Dedifferentiated amniotic fluid mesenchymal stem cell (primary cell): Measurements from ENCODE around the gene HAGHL.
"Not testable (repeated sequence)": the region's sequence is repeated elsewhere in the genome, so short reads cannot be mapped to it uniquely, and the experiment has no call there.

Experiments
- DNase-seq: peaks from one replicate; pipeline ENCODE4 v3.0.0-alpha.2; 2016; ENCODE audit errors: extremely low spot score

The HAGHL gene

DNA sequence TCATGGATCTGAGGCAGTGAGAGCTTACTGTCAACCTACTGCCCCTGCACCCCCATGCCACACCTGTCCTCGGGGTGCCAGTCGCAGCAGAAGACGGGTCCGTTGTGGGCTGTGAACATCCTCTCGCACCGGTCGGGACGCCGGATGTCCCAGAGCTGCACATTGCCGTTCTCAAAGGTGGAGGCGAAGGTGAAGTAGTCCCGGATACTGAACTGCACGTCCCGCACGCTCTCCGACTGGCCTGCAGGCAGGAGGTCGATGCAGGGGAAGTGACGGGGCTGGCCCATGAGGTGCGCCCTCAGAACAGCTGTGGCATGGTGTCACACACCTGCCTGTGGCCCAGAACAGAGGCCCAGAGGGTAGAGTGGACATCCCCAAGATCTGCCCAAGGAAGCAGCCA is 39.4 kb upstream of the HAGHL start:
- DNase-seq = no peak

DNA sequence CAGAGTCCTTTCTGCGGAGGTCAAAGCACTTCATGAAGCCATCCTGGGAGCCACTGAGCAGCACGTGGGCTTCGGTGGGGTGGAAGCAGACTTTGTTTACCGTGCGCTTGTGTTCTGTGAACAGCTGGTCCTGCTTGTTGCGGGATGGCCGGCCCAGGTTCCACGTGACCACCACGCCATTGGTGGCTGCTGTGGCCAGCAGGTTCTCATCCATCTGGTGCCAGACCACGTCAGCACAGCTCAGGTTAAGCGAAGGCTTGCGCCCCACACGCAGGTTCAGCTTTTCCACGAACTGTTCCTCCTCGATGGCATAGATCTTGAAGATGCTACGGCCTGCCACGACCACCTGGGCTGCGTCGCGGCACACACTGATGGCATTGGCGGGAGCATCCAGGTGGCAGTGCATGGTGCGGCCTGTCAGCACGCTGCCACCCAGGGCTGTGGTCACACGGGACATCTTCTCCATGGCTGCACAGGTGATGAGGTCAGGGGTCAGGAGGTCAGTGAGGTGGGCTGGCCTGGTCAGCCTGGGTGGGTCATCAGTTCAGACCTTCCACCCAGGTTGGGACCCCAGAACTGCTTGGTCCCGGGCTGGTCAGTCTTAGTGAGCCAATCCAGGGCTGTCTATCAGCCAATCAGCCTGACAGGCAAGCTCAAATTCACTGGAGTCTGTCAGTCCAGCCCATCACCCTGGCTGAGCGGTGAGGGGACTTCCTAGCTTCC is 37.6 kb upstream of the HAGHL start:
- no peak for DNase-seq

- DNase-seq = not testable (repeated sequence)
Observed at GRCh38 chr16:691242-691641, 35.7 kb upstream of the HAGHL start.

DNA sequence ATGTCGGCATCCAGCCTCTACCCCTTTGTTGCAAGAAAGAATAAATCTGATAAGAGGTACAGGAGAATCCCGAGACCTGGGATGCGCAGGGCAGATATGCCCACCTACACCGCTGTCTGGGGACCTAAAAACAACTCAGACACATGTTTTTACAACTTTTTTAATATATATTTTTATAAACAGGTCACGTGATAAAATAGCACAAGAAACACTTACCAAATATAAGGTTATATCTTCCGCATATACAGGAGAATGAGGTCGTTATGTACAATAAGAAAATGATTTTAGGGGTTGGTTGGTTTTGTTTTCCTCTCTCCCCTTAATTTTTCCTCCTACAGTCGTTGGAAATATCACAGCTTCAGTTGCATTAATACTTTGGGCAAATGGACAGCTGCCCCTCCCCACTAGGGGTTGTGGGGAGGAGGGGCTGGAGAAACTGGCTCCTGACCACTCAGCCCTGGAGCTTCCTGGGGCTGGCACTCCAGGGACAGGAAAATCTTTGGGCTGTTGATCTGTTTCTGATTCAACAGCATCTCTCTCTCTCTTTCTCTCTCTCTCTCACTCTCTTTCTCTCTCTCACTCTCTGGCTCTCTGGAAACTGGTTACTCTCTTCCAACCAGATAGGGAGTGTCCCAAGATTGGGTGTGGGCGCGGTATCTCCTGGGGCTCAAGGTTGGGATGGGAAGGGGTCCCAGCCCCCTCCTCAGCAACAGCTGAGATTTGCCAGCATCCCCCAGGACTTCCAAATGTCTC is 34.4 kb upstream of the HAGHL start:
- DNase-seq = no peak

DNA sequence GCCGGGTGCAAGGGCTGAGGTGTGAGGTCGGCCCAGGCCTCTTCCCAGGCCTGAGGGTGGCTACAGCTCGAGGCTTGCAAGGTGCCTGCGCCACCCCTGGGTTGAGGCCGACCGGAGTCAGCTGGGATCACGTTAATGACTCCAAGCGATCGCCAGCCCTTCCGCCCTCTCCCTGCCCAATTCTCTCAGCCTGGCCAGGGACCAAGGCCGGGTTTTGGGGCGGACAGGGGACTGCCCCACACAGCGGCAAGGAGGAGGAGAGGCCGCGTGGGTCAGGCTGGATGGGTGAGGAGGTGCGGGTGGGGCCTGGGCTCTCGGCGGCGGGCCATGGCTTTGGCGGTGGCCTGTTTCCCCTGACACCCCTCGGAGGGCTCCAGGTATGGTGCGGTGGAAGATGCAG is 33.5 kb upstream of the HAGHL start:
- no peak for DNase-seq

GRCh38 chr16:693766-694165 is 33.1 kb upstream of the HAGHL start:
- no peak for DNase-seq

GRCh38 chr16:694187-694862 is 32.6 kb upstream of the HAGHL start:
- DNase-seq = no peak

GRCh38 chr16:694863-695354 is 32.0 kb upstream of the HAGHL start:
- no peak for DNase-seq

DNA sequence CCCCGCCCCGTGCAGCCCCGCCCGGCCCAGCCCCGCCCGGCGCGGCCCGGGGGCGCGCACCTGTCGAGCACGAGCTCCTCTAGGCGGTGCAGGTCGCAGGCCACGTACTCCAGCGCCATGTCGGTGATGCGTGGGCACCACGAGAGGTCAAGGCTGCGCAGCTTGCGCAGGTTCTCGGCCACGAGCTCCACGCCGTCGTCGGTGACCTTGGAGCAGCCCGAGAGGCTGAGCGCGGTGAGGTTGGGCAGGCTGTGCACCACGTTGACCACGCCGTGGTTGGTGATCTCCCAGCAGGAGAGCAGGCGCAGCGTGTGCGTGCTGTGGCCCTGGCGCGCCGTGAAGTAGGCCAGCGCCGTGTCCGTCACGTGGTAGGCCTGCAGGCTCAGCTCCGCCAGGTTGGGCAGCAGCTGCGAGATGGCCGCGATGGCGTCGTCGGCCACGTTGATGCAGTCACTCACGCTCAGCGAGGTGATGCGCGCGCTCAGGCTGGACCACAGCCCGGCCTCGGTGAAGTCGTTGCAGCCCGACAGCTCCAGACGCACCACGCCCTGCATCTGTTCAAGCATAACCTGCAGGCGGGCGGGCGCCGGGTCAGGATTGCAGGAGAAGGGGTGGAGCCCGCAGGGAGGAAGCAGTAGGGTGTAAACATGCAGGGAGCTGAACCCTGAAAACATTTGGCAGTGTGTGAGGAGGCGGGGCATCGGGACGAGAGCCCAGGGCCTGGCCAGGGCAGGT is 31.4 kb upstream of the HAGHL start:
- DNase-seq = no peak

- DNase-seq = no peak
Observed at GRCh38 chr16:698911-699671, 27.8 kb upstream of the HAGHL start.

DNA sequence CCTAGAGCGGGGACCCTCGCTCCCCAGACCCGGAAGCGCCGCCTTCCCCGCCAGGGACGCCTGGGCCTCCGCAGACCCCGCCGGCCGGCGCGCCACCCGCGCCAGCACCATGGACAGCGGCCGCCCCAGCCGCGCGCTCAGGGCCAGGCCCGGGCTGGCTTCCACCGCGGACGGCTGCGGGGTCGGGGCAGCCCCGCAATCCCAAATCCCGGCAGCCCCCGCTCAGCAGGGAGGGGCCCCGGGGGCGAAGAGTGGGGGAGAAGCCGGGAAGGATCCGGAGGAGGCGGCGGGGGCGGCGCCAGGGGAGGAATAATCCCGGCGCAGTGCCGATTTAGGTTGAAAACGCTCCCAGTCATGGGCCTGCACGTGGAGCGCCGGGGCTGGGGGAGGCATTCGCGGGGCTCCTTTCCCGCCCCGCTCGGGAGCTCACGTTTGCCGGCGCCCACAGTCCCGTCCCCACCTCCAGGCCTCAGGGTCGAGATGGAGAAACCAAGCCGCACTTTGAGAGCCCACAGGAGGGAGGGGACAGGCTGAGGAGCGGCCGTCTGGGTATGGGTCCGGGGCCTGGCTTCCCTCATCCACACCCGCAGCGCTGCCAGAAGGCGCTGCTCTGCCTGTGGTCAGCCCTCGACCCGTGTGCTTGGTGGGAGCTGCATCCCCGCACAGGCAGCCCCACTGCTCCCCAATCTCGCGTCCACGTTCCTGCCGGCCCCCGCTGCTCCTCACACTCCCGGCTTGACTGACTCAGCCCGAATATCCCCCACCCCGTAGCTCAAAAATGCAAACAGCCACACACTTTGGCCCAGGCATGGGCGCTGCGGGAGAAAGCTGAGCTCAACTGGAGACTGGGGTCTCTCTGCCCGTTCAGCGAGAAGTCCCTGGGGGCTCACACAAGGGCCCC is 26.0 kb upstream of the HAGHL start:
- DNase-seq = no peak

GRCh38 chr16:702341-702740 is 24.6 kb upstream of the HAGHL start:
- no peak for DNase-seq

DNA sequence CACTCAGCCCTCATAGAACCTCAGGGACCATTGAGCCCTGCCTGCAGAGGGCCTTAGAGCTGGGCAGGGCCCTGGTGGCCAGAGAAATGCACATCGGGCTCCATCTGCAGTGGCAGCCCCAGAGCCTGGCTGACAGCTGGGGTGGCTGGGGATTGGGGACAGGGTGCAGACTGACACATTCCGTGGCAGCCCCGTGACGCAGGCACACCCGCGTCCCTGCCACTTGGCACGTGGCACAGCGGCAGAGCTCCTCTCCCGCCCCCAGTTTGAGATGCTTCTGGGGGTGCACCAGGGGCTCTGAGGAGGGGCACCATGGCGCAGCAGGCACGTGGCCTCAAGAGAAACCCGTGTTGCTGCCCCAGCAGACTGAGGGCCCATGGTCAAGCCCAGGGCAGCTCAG is 23.5 kb upstream of the HAGHL start:
- DNase-seq = no peak

DNA sequence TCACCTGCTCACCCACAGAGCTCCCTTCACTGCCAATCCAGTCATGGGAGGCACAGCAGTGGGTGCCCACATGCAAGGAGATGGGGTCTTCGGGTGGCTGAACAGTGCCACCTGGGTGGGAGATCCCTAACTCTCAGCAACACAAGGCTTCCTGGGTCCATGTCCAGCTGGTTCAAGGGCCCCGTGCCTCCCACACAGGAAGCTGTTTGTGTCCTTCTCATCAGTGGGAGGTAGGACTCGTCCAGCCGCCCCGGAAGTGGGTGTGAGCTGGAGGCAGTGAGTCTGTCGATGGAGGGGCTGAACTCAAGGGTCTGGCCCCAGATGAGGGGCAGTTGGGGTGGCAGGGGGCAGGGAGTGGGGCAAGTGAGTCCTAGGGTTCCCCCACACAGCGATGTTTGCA is 22.9 kb upstream of the HAGHL start:
- no peak for DNase-seq

DNA sequence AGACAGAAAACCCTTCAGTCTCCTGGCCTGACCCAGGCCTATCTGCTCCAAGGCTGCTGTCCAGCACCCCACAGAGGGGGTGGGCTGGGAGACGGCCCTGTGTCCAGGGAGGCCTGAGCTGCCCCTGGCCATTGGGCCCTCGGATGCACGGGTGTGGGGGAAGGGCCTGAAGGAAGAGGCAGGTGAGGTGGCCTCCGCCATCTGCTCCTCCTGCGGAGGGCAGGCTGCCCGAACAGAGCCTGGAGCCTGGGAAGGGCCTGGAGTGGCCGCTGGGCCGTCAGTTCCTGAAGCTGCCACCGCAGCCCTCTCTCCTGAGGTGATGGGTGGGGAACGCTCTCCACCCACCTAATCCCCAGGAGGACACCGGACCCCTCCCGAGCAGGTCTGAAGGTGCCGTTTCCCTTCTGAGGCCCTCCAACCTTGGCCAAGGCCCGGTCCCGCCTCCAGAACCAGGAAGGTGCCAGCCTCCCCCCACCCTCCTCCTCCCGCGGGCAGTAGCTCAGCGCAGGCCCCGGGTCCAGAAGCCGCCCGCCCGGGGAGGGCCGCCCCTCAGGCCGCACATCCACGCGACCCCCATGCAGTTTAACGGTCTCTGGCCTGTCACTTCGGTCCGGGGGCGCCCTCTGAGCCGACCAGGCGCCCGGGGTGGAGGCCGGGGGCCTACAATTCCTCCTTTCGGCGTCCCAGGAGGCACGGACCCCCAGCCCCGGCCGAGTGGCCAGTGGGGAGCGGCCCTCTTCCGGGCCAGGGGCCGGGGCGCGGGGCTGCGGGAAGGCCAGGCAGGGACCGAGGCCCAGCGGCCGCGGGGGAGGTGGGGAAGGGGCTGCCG is 22.1 kb upstream of the HAGHL start:
- no peak for DNase-seq

- no peak for DNase-seq
Observed at GRCh38 chr16:705431-706188, 21.3 kb upstream of the HAGHL start, which contains the start of gene FBXL16. FBXL16 (minus strand) TSS chr16:705801; CDS start chr16:697405, 8,396 bp downstream.

- DNase-seq = no peak
Observed at GRCh38 chr16:706189-707061, 20.5 kb upstream of the HAGHL start.
